Measurements from ENCODE around the gene MMP8.

GRCh38 chr11:102761646-102762238 is 37.0 kb upstream of the MMP8 start:
- TF ChIP-seq, protein P1, sequence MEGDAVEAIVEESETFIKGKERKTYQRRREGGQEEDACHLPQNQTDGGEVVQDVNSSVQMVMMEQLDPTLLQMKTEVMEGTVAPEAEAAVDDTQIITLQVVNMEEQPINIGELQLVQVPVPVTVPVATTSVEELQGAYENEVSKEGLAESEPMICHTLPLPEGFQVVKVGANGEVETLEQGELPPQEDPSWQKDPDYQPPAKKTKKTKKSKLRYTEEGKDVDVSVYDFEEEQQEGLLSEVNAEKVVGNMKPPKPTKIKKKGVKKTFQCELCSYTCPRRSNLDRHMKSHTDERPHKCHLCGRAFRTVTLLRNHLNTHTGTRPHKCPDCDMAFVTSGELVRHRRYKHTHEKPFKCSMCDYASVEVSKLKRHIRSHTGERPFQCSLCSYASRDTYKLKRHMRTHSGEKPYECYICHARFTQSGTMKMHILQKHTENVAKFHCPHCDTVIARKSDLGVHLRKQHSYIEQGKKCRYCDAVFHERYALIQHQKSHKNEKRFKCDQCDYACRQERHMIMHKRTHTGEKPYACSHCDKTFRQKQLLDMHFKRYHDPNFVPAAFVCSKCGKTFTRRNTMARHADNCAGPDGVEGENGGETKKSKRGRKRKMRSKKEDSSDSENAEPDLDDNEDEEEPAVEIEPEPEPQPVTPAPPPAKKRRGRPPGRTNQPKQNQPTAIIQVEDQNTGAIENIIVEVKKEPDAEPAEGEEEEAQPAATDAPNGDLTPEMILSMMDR (IDR thresholded peaks at IDR 0.05), result no peak
- TF ChIP-seq POLR2AphosphoS5 (IDR thresholded peaks at IDR 0.05) (no peak), POLR2A (IDR thresholded peaks at IDR 0.05) (no peak)

All from prostate gland (tissue), 2 donors.